GM21786 (cell line): Measurements from ENCODE around the gene ARF5.

Experiments
- ATAC-seq: cut with Tn5 transposase; IDR thresholded peaks from one replicate; pipeline ENCODE4 v1.9.1; 2021; ENCODE audit not compliant: unreplicated experiment

The ARF5 gene

GRCh38 chr7:127635659-127636285 lies 47.6 kb downstream of the ARF5 start:
- peak; percentile 69 for ATAC-seq

GRCh38 chr7:127638197-127638596 lies 50.0 kb downstream of the ARF5 start:
- no peak for ATAC-seq
